ENCODE results near the gene PIK3R5. TPM values are rescaled to one million over a fixed set of nuclear protein-coding genes. Genes with fewer than 3 reads are reported as not detected.

PIK3R5 gene
- total RNA-seq, 1 experiment from 2014 or later, result 5.9 TPM

DNA sequence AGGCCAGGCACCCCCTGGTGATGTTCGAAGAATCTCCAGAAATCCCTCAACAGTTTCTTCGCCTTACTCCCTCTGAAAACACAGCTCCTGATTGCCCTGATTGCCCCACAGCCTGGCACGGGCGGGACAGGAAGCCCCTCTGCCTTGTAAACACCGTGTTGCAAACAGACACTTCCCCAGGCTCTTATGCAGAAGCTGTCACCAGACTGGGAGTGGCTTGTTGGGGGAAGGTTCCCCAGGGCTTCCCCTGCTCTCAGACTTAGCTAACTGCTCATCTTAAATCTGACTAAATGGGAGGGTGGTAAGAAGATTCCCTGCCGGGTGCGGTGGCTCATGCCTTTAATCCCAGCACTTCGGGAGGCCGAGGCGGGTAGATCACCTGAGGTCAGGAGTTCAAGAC lies 11.2 kb downstream of the PIK3R5 start (continued):
- TF ChIP-seq, protein P1, sequence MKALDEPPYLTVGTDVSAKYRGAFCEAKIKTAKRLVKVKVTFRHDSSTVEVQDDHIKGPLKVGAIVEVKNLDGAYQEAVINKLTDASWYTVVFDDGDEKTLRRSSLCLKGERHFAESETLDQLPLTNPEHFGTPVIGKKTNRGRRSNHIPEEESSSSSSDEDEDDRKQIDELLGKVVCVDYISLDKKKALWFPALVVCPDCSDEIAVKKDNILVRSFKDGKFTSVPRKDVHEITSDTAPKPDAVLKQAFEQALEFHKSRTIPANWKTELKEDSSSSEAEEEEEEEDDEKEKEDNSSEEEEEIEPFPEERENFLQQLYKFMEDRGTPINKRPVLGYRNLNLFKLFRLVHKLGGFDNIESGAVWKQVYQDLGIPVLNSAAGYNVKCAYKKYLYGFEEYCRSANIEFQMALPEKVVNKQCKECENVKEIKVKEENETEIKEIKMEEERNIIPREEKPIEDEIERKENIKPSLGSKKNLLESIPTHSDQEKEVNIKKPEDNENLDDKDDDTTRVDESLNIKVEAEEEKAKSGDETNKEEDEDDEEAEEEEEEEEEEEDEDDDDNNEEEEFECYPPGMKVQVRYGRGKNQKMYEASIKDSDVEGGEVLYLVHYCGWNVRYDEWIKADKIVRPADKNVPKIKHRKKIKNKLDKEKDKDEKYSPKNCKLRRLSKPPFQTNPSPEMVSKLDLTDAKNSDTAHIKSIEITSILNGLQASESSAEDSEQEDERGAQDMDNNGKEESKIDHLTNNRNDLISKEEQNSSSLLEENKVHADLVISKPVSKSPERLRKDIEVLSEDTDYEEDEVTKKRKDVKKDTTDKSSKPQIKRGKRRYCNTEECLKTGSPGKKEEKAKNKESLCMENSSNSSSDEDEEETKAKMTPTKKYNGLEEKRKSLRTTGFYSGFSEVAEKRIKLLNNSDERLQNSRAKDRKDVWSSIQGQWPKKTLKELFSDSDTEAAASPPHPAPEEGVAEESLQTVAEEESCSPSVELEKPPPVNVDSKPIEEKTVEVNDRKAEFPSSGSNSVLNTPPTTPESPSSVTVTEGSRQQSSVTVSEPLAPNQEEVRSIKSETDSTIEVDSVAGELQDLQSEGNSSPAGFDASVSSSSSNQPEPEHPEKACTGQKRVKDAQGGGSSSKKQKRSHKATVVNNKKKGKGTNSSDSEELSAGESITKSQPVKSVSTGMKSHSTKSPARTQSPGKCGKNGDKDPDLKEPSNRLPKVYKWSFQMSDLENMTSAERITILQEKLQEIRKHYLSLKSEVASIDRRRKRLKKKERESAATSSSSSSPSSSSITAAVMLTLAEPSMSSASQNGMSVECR (CRISPR knock-in tag; IDR thresholded peaks at IDR 0.05; ENCODE audit: borderline replicate concordance), result no peak

DNA sequence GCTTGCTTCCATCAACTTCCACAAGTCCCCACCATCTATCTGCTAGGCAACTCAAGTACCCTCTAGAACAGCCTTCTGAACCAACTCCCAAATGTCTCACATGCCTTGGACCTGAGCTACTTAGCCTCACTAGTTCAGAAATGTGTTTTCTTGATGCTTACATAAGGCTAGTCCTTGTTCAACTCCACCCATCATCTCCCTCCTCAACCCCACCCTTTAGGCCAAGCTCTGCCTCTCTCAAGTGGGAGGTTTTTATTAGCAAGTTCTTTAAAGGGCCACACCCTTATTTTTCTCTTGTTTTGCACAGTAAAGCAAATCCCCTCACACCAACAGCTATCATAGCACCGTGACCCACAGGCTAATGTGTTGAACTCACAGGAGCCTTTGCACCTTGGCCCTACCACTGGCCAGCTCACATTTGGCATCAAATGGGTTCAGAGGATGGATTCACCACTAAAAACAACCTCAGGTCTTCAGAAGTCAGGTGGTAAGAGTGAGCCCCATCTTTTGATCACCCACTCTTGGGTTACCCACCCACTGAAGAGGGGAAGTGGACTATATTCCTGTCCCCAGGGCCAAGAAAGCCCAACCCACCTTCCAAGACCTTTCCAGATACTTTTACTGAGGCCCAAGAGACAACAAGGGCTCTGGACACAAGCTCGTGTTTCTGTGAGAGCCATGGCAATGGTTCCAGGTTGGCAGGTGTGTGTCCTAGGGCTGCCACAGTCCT lies 12.2 kb downstream of the PIK3R5 start:
- H3K4me3 Mint-ChIP-seq, result no peak overlapping the region
- H3K9me3 Mint-ChIP-seq, result peaks cover 22% of the 10 kb centered on the region
- no peak overlapping the region for H3K27ac Mint-ChIP-seq
- ChIA-PET POLR2A (no interaction called here), CTCF (interaction anchor here (1.3 to 1.4 kb wide), 2 partner anchors 58 to 65 kb away, joined by 3 to 7 read pairs; no protein-coding TSS in a partner anchor)
- H3K4me1 Mint-ChIP-seq, result peaks cover 15% of the 10 kb centered on the region
- DNase-seq (ENCODE audit: low spot score), result no peak
- ATAC-seq, result no peak
- no peak for TF ChIP-seq JUN (CRISPR knock-in tag; IDR thresholded peaks at IDR 0.05)
- TF ChIP-seq, protein P2, sequence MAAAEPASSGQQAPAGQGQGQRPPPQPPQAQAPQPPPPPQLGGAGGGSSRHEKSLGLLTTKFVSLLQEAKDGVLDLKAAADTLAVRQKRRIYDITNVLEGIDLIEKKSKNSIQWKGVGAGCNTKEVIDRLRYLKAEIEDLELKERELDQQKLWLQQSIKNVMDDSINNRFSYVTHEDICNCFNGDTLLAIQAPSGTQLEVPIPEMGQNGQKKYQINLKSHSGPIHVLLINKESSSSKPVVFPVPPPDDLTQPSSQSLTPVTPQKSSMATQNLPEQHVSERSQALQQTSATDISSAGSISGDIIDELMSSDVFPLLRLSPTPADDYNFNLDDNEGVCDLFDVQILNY (CRISPR knock-in tag; IDR thresholded peaks at IDR 0.05), result no peak
- no peaks in the 10 kb centered on the region for H3K36me3 Mint-ChIP-seq
- H3K27me3 Mint-ChIP-seq (ENCODE audit: low read depth), result peaks cover 4% of the 10 kb centered on the region; the same call in 1 of the 2 replicates

DNA sequence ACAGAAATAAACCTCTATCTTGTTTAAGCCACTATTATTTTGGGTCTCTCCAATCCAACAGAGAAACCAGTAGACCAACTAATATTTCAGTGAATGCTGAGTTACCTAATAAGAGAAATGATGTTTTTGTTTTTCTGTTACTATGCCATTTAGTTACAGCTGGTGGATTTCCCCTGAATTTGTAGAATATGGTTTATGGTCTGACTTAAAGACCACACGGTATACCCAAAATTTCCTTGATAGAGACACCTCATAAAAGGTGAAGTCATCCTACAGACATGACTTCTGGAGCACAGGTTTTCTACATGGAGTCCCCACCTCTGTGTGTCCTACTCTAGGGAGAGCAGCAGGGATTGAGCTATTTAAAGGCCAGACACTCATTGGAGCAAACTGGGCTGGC lies 13.3 kb downstream of the PIK3R5 start:
- Mint-ChIP-seq H3K36me3 (no peaks in the 10 kb centered on the region), H3K4me1 (peaks cover 15% of the 10 kb centered on the region), H3K9me3 (peaks cover 25% of the 10 kb centered on the region), H3K27me3 (ENCODE audit: low read depth) (peaks cover 4% of the 10 kb centered on the region; the same call in 1 of the 2 replicates), H3K4me3 (no peak overlapping the region), H3K27ac (no peak overlapping the region)
- CTCF ChIA-PET, result interaction anchor here (0.6 kb wide), 1 partner anchor 63 kb away, joined by 3 read pairs; no protein-coding TSS in a partner anchor
- POLR2A ChIA-PET, result no interaction called here
- DNase-seq (ENCODE audit: low spot score) (no peak), ATAC-seq (no peak)
- TF ChIP-seq FOXJ3 (CRISPR knock-in tag; IDR thresholded peaks at IDR 0.05; ENCODE audit: borderline replicate concordance) (no peak), ZNF416 (CRISPR knock-in tag; IDR thresholded peaks at IDR 0.05) (no peak), ATF1 (CRISPR knock-in tag; IDR thresholded peaks at IDR 0.05) (no peak), TEAD1 (CRISPR knock-in tag; IDR thresholded peaks at IDR 0.05) (no peak), ZNF423 (CRISPR knock-in tag; IDR thresholded peaks at IDR 0.05) (no peak), NR1H2 (CRISPR knock-in tag; IDR thresholded peaks at IDR 0.05) (no peak), ETV6 (CRISPR knock-in tag; IDR thresholded peaks at IDR 0.05) (no peak), ZNF138 (CRISPR knock-in tag; conservative IDR thresholded peaks at IDR 0.05) (no peak), ESRRA (CRISPR knock-in tag; IDR thresholded peaks at IDR 0.05; ENCODE audit: borderline replicate concordance) (no peak), NFE2L1 (CRISPR knock-in tag; IDR thresholded peaks at IDR 0.05) (no peak), ZNF232 (CRISPR knock-in tag; IDR thresholded peaks at IDR 0.05) (no peak), SOX15 (CRISPR knock-in tag; IDR thresholded peaks at IDR 0.05) (no peak), NFYB (CRISPR knock-in tag; conservative IDR thresholded peaks at IDR 0.05; ENCODE audit: low read depth) (no peak), SP1 (CRISPR knock-in tag; conservative IDR thresholded peaks at IDR 0.05) (no peak), OVOL2 (CRISPR knock-in tag; IDR thresholded peaks at IDR 0.05; ENCODE audit: borderline replicate concordance) (no peak)
- TF ChIP-seq, protein P3, sequence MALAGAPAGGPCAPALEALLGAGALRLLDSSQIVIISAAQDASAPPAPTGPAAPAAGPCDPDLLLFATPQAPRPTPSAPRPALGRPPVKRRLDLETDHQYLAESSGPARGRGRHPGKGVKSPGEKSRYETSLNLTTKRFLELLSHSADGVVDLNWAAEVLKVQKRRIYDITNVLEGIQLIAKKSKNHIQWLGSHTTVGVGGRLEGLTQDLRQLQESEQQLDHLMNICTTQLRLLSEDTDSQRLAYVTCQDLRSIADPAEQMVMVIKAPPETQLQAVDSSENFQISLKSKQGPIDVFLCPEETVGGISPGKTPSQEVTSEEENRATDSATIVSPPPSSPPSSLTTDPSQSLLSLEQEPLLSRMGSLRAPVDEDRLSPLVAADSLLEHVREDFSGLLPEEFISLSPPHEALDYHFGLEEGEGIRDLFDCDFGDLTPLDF (CRISPR knock-in tag; IDR thresholded peaks at IDR 0.05), result no peak
- TF ChIP-seq, protein P4, sequence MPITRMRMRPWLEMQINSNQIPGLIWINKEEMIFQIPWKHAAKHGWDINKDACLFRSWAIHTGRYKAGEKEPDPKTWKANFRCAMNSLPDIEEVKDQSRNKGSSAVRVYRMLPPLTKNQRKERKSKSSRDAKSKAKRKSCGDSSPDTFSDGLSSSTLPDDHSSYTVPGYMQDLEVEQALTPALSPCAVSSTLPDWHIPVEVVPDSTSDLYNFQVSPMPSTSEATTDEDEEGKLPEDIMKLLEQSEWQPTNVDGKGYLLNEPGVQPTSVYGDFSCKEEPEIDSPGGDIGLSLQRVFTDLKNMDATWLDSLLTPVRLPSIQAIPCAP (CRISPR knock-in tag; IDR thresholded peaks at IDR 0.05), result no peak
- TF ChIP-seq, protein P5, sequence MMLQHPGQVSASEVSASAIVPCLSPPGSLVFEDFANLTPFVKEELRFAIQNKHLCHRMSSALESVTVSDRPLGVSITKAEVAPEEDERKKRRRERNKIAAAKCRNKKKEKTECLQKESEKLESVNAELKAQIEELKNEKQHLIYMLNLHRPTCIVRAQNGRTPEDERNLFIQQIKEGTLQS (CRISPR knock-in tag; conservative IDR thresholded peaks at IDR 0.05), result no peak
- TF ChIP-seq, protein P6, sequence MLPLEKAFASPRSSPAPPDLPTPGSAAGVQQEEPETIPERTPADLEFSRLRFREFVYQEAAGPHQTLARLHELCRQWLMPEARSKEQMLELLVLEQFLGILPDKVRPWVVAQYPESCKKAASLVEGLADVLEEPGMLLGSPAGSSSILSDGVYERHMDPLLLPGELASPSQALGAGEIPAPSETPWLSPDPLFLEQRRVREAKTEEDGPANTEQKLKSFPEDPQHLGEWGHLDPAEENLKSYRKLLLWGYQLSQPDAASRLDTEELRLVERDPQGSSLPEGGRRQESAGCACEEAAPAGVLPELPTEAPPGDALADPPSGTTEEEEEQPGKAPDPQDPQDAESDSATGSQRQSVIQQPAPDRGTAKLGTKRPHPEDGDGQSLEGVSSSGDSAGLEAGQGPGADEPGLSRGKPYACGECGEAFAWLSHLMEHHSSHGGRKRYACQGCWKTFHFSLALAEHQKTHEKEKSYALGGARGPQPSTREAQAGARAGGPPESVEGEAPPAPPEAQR (CRISPR knock-in tag; IDR thresholded peaks at IDR 0.05), result no peak

Data from WTC11 (cell line).